RPMI7951 (cell line): ENCODE data around the gene EGFLAM. TPM values are rescaled to one million over a fixed set of nuclear protein-coding genes. Genes with fewer than 3 reads are reported as not detected.
"Not testable (repeated sequence)": the region's sequence is repeated elsewhere in the genome, so short reads cannot be mapped to it uniquely, and the experiment has no call there.

ENCODE experiments used
- DNase-seq: peaks from one replicate; pipeline ENCODE4 v3.0.0-alpha.2; 2012; ENCODE audit warnings: low read depth
- total RNA-seq: library from RNA; depleted of rRNA; stranded (reverse); fragments of >200 nt; shearing (Covaris generic); gene quantifications from 2 replicates; pipeline ENCODE4 v1.2.3, GENCODE V29; 2014

EGFLAM gene
- total RNA-seq, 1 experiment from 2014 or later: 0.12 TPM

DNA sequence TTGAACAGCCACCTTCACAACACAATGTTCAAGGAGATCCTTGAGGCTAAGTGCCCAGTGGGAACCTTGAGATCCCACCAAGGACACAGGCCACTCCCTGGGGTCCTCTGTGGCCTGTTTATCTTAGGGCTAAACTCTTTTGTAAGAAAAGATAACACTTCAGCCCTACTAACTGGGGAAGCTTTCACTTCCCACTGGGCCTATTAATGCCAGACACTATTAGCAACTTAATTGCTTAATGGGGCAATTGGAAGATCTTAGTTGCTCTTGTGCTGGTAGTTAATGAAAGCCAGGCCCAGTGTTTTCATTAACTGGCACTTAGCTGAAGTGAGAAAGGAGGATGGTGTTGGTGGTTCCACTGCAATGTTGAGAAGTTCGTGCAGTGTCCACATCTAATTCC lies 117.1 kb downstream of the EGFLAM start:
- no peak for DNase-seq

DNA sequence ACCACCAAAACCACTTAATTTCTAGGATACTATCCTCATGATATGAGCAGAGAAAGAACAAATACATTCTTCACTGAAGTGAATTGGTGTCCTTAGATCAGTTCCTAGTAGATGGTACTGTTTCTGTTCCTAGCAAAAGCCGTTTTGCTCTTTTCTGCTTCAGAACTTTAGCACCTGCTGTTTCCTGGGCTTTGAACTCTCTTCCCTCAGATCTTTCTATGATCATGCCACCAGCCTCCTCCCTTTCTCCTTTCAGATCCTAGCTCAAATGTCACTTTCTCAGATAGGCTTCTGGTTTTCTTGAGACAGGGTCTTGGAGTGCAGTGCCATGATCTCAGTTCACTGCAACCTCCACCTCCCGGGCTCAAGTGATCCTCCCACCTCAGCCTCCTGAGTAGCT lies 118.0 kb downstream of the EGFLAM start:
- DNase-seq: no peak

- no peak for DNase-seq
Observed at GRCh38 chr5:38378579-38378978, 120.2 kb downstream of the EGFLAM start.

- DNase-seq: no peak
Observed at GRCh38 chr5:38379350-38379937, 121.1 kb downstream of the EGFLAM start.

DNA sequence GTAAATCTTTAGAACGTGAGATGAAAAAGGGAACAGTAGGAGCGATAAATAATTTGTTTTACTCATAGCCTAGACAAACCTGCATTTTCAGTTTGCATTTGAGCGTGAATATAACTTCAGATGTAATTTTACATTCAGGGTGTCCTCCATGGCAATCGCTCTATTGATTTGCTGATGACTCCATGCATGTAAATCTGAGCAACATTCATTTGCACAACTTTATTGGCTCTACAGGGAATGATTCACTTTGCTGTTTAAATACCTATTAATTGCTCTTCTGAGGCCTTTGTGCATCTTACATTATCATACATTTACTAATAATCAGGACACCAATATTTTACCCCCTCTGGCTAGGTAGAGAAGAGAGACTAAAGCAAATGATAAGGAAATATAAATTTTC lies 122.2 kb downstream of the EGFLAM start:
- DNase-seq: no peak

DNA sequence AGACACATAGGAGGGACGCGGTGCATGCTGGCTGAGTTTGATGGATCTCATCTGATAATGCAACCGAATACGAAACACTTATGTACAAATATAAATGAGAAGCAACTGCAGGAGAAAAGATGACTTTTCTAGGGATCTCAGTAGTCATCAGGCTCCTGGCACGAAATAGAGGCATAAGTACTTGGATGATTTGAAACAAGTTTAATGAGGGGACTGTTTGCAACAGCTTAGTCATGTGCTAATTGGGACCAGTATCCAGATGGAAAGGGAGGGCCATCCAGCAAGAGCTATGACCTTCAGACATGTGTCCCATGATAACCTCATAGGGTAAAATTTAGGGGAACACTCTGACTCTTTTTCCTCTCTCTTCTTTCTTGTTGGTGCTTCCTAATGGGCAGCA lies 123.0 kb downstream of the EGFLAM start:
- no peak for DNase-seq

- DNase-seq: peak; percentile 51
Observed at GRCh38 chr5:38382898-38383297, 124.5 kb downstream of the EGFLAM start.

GRCh38 chr5:38383701-38384100 lies 125.3 kb downstream of the EGFLAM start:
- no peak for DNase-seq

DNA sequence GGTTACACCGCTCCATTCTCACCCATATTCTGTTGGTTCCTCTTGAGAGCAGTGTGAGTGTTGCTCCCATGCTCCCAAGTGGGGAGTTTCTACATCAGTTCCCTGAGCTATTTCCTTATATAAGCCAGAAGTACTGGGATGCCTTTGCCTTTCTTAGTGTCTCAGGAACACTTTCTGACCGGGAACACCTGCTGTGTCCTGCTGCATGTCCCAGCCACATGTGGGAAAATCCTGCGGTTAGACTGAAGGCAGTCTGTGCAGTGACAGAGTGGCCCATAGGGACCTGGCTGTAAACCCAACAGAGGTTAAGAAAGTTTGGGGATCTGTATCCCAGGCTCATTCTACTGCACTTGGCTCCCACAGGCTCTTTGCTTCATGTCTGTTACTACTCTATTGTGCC lies 126.0 kb downstream of the EGFLAM start:
- no peak for DNase-seq

DNA sequence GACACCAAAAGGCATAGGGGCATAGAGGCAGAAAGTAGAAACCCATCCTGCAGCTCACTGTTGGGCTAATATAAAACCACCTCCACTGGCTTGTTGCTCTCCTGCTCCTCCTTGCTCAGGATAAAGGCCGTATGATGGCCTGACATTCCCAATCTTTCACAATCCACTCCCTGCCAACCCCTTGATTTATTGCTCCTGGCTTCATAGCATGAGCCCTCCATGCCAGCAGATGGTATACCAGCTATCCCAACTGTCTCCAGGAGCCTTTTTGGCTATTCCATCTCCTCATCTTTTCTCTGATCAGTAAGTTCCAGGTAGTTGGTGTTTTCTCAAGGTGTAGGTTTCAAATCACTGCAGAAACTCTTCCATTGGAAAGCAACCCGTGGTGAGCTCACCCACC lies 128.8 kb downstream of the EGFLAM start:
- no peak for DNase-seq

DNA sequence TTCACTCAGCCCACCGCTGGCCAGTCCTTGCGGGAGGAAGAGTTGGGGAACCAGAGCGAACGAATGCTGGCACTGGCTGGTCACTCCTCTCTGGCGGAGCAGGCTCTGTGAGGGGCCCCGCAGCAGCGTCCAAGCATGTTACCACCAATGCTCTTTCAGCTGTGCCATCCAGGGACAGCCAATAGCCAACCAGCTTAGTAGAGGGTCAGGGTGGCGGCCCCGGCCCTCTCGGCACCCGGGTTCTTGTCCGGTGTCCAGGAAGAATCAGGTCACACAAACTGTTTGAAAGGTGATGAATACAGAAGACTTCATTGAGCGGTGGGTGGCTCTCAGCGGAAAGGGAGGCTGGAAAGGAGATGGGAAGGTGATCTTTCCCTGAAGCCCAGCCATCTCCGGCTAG lies 135.3 kb downstream of the EGFLAM start:
- no peak for DNase-seq

DNA sequence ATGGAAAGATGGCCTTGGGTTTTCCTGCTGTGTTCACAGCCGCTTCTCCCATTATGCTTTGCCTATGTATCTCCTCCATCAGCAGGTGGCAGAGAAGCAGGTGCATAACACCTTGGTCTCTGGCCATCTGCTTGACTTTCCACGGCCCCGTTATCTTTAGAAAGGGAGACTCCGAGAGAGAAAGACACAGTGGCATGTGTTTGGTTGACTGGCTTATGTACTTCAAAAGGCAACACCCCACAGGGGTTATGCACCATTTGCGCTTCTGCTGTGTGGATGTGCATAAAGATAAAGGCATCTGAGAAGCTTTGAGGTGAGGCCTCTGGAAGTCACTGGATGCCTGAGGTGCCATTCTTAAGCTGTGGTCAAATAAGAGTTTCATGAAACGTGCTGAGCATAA lies 138.4 kb downstream of the EGFLAM start:
- no peak for DNase-seq

- DNase-seq: no peak
Observed at GRCh38 chr5:38400365-38400764, 142.0 kb downstream of the EGFLAM start.

DNA sequence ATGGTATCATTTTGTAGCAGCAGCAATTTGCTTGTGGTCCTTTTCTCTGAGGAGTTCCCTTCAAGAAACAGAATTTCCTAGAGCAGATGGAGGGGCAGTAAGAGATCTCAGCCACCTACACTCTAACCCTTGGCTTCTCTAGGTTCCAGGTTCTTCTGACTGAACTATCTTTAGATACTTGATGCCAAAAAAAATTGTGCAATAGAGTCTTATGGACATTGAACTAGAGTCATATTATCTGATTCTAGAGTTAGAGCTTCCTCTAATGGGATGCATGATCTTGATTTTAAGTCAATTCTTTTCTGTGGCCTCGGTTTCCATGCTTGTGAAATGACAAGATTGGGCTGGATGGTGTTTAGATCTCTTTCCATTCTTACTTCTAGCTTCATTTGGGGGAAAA lies 142.8 kb downstream of the EGFLAM start:
- DNase-seq: no peak

- peak; percentile 24 for DNase-seq
Observed at GRCh38 chr5:38403406-38403805, 145.0 kb downstream of the EGFLAM start.

- DNase-seq: no peak
Observed at GRCh38 chr5:38403877-38404635, 145.7 kb downstream of the EGFLAM start.

GRCh38 chr5:38404667-38405276 lies 146.4 kb downstream of the EGFLAM start:
- DNase-seq: no peak

DNA sequence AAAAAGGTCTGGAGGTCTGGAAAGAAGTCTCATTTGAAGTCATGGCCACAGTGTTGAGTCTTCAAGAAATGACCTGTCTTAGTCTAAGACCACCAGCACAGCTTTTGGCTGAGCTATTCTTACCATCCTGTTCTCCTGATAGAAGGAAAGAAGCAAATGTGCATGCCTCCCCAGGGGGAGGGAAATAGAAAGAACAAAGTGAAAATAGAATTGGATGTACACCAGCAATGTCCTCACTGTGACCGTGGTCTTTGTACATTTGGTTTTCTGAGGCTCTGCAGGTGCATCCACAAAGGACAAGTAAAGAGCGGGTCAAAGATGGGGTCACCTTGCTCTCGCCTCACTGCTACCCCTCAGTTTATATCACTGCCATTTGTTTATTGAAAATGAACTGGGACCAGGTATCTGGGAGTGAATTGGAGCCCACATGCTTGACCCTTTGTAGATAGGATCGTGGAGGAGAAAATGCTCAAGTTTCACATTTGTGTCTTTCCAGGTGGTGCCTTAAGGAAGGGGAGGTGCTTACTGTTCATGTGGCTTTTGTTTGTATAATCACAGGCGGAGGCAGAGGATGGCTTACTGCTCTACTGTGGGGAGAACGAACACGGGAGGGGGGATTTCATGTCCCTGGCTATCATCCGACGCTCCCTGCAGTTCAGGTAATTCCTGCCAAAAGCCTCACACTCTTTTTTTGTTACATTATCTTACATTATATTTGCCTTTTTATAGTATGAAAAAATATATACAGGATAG lies 150.3 kb downstream of the EGFLAM start:
- DNase-seq: no peak

DNA sequence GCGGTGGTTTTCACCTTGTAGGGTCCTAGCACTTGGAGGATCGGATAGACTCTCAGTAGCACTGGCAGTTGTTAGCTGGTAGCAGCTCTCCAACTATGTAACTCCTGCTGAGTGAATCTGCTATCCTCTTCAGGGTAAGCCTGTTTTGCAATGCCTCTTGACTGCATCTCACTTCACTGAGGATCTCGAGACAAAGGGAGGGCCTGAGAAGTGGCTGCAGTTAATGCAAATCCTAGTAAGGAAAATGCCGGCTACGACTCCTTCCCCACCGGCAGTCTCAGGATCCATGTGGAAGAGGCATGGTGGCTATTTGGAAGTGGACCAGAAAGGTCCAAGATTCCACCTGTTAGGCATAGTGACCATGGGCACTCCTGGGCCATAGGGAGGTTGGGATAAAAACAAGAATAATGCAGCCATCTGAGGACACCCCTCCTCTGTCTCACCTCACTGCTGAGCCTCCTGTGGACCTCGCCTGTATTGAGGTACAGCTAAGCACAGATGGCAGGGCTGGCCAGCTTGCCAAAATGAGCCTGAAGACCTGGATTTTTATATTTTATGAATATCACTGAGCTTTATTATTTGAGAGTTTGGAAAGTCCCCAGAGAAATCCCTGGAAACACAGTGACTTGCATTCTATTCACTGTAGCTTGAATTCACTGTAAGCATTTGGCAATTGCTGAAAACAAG lies 152.1 kb downstream of the EGFLAM start:
- no peak for DNase-seq

- DNase-seq: no peak
Observed at GRCh38 chr5:38413696-38414095, 155.3 kb downstream of the EGFLAM start.

DNA sequence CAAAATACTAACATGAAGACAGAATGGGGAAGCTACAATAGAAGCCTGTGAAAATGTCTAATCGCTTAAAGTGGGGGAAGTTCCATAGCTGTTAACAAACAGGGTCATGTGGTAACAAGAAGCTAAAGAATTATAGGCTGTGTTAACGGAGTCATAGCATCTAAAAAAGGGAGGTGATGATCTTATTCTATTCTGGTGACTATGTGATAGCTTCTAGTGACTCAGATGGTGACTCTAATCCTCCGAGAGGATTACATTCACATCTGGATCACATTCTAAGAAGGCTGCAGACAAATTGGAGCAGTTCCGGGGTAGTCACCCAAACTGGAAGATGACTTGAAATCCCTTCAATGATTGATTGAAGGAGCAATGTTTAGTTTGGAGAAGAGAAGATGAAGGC lies 156.0 kb downstream of the EGFLAM start:
- DNase-seq: peak; percentile 57

GRCh38 chr5:38415772-38416171 lies 157.4 kb downstream of the EGFLAM start:
- DNase-seq: not testable (repeated sequence)
